Measurements from ENCODE around the gene HCRTR1.

Gene HCRTR1

DNA sequence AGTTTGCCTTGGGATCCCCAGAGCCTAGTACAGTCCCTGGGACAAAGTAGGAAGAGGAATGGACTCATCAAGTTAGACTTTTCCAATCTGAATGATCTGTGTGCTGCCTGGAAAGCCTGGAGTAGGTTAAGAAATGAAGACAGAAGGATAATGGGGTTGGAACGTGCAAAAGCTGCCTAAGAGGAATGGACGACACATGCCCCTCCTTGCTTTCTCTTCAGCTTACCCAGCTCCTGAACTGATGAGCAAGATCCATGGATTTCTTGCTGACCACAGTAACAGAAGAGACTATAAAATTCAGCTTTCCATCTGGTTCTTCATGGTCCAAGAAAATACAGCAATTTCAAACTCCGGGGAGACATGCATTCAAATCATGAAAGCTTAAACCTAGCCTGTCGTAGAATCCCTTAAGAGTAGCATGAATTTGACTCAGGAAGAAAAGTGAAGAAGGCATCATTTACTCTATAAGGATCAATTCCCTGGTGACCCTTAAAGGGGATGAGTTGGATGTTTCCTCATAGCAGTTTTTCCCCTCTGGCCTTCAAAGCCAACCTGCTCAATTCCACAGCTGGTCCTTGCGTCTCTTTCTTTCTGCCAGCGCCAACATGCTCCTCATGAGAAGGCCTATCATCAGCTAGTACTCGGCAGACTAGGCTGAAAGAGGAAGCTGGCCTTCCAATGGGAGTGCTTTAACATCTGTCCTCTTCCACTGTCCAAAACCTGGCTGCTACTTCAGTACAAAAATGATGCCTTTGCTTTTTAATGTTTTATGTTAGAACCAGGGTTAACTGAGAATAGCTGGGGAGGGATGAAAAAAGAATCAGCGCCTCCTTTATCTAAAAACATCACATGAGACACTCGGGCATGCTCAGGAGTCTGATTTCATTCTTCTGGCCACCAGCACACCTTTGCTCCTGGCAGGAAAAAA lies 32.9 kb downstream of the HCRTR1 start:
- no peak for DNase-seq (ENCODE audit: low read depth, low spot score)

- DNase-seq (ENCODE audit: low read depth, low spot score), result peak; percentile 66
These were observed 33.6 kb downstream of the HCRTR1 start for GRCh38 chr1:31651089-31651420.

- no peak for DNase-seq (ENCODE audit: low read depth, low spot score)
These were observed 34.3 kb downstream of the HCRTR1 start for GRCh38 chr1:31651766-31652165.

GRCh38 chr1:31652891-31653499 lies 35.5 kb downstream of the HCRTR1 start:
- DNase-seq (ENCODE audit: low read depth, low spot score), result no peak

- no peak for DNase-seq (ENCODE audit: low read depth, low spot score)
These were observed 36.4 kb downstream of the HCRTR1 start for GRCh38 chr1:31653717-31654473.

GRCh38 chr1:31654474-31654776 lies 36.9 kb downstream of the HCRTR1 start:
- DNase-seq (ENCODE audit: low read depth, low spot score), result no peak

GRCh38 chr1:31655104-31655503 lies 37.6 kb downstream of the HCRTR1 start:
- DNase-seq (ENCODE audit: low read depth, low spot score), result no peak

DNA sequence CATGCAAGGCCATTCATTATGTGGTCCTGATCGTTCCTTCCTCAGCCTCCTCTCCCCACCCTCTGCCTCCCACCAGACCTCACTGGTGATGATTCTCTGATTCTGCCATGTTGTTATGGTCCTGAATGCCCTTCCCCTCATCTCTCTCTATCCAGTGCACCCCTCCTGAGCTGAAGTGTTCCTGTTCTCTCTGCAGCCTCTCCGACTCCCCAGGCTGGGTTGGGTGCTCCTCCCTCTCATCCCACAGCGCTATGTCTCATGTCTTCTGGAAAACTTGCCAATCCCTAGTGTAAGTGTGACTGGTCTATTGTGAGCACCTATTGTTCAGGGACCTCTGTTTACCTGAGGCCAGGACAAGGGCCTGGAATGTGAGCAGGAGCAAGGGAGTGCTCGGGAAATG lies 38.3 kb downstream of the HCRTR1 start:
- no peak for DNase-seq (ENCODE audit: low read depth, low spot score)

GRCh38 chr1:31657020-31657804 lies 39.7 kb downstream of the HCRTR1 start:
- DNase-seq (ENCODE audit: low read depth, low spot score), result no peak

DNA sequence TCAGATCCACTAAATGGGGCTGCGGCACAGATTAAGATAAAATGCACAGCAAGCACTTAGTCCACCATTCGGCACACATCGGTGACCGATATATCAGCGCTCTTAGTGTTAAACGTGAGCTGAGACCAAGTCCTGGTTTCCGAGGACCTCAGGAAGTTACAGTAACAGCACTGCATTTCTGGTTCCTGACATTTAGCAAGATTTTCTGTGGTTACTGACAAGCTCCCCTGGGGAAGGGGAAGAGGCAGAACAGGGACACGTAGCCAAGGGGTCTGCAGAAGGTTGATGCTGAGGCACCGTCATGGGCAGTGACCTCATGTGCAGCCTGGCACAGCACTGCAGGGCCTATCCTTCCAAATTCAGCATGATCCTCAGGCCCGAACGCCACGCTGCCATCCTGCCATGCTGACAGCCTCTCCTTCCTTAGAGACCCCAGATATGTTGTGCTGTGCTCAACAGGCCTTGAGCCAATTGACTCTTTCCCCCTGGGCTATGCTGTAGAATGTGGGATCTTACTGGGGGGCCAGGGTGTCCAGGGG lies 40.6 kb downstream of the HCRTR1 start:
- no peak for DNase-seq (ENCODE audit: low read depth, low spot score)

DNA sequence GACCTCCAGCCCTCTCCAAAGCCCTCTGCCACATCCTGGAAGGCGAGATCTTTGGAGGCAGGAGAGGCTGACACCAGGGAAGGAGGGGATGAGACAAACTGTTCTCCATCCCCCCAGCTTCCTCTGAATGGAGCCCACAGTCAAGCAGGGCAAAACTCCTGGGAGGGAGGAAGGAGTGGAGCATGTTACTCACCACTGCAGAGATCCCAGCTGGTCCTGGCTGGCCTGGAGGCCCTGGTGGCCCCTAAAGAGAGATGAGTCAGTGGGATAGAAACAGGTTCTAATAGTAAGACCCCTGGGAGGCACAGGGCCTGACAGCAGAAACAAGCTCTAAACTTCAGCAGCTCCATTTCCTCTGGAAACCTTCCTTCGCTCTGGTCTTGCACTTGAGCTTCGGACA lies 41.2 kb downstream of the HCRTR1 start:
- DNase-seq (ENCODE audit: low read depth, low spot score), result no peak

GRCh38 chr1:31659889-31660288 lies 42.4 kb downstream of the HCRTR1 start:
- DNase-seq (ENCODE audit: low read depth, low spot score), result no peak

- DNase-seq (ENCODE audit: low read depth, low spot score), result no peak
These were observed 43.5 kb downstream of the HCRTR1 start for GRCh38 chr1:31660871-31661455.

GRCh38 chr1:31661856-31662255 lies 44.4 kb downstream of the HCRTR1 start:
- DNase-seq (ENCODE audit: low read depth, low spot score), result no peak

- DNase-seq (ENCODE audit: low read depth, low spot score), result no peak
These were observed 45.0 kb downstream of the HCRTR1 start for GRCh38 chr1:31662463-31662862.

GRCh38 chr1:31663622-31664452 lies 46.3 kb downstream of the HCRTR1 start:
- DNase-seq (ENCODE audit: low read depth, low spot score), result peak; percentile 87

- no peak for DNase-seq (ENCODE audit: low read depth, low spot score)
These were observed 47.0 kb downstream of the HCRTR1 start for GRCh38 chr1:31664528-31664927.

GRCh38 chr1:31665234-31665878 lies 47.9 kb downstream of the HCRTR1 start:
- no peak for DNase-seq (ENCODE audit: low read depth, low spot score)

GRCh38 chr1:31666263-31666963 lies 48.9 kb downstream of the HCRTR1 start:
- DNase-seq (ENCODE audit: low read depth, low spot score), result no peak

Measured in ELF-1 (cell line).